SK-N-SH (cell line): ENCODE data around the gene COL28A1. TPM values are rescaled to one million over a fixed set of nuclear protein-coding genes. Genes with fewer than 3 reads are reported as not detected.
A peak's percentile ranks its signal among the peaks of the same experiment; 100 is the strongest.

ENCODE experiments used
- CTCF ChIA-PET: fragments of 300-600, 350-600 bp; formaldehyde crosslinking; extraction: SDS; loops from one replicate; lab custom pipeline; 2021; lab: Yijun Ruan, JAX
- POLR2A ChIA-PET: fragments of 350-600 bp; sonication (Branson Sonifier 250); formaldehyde crosslinking; extraction: SDS; loops from one replicate; lab custom pipeline; 2020; ENCODE audit warnings: antibody characterized with exemption, inconsistent platforms; lab: Yijun Ruan, JAX
- DNase-seq: peaks from one replicate; pipeline ENCODE4 v3.0.0; 2012
- H2AFZ ChIP-seq: fragments of 200-600 bp; sonication (generic); 2 replicates; pipeline ENCODE4 v1.8.1; 2016; ENCODE audit warnings: antibody characterized with exemption, mild to moderate bottlenecking, low read depth
- H3F3A ChIP-seq: fragments of 200-600 bp; sonication (generic); replicated peaks from 2 replicates; pipeline ENCODE3; 2016; ENCODE audit warnings: antibody characterized with exemption, mild to moderate bottlenecking; ENCODE audit not compliant: insufficient read depth
- H3K27ac ChIP-seq, 2 experiments: fragments of 200-500 bp in 1 of 2; fragments of 200-600 bp in 1 of 2; sonication (Bioruptor generic) in 1 of 2; sonication (generic), shearing (Covaris generic) in 1 of 2; 2 replicates each; pipeline versions ENCODE4 v1.5.1 to v1.6.1; 2014 to 2016; ENCODE audit warnings: low read depth in 2 of 2, inconsistent platforms in 1 of 2, low read length in 1 of 2, mild to moderate bottlenecking in 1 of 2, mixed read lengths in 1 of 2
- H3K27me3 ChIP-seq: fragments of 200-600 bp; sonication (generic), shearing (Covaris generic); 2 replicates; pipeline ENCODE4 v1.6.1; 2016; ENCODE audit warnings: mixed run types; ENCODE audit not compliant: insufficient read depth
- H3K36me3 ChIP-seq, 2 experiments: fragments of 200-500 bp in 1 of 2; fragments of 200-600 bp in 1 of 2; sonication (Bioruptor generic) in 1 of 2; sonication (generic) in 1 of 2; replicated peaks in 1 of 2; 2 replicates each; pipeline versions ENCODE3 to v1.5.1; 2014 to 2016; ENCODE audit warnings: low read length in 1 of 2, mild to moderate bottlenecking in 1 of 2; ENCODE audit not compliant: insufficient read depth in 2 of 2, control insufficient read depth in 1 of 2
- H3K4me1 ChIP-seq, 2 experiments: fragments of 200-500 bp in 1 of 2; fragments of 200-600 bp in 1 of 2; sonication (Bioruptor generic) in 1 of 2; sonication (generic), shearing (Covaris generic) in 1 of 2; 2 replicates each; pipeline versions ENCODE4 v1.5.1 to v1.6.1; 2014 to 2016; ENCODE audit warnings: low read depth in 1 of 2, low read length in 1 of 2, mixed run types in 1 of 2; ENCODE audit not compliant: insufficient read depth in 2 of 2, control insufficient read depth in 1 of 2
- H3K4me2 ChIP-seq: fragments of 200-600 bp; sonication (generic), shearing (Covaris generic); 2 replicates; pipeline ENCODE4 v1.6.1; 2017; ENCODE audit warnings: mixed run types
- H3K4me3 ChIP-seq, 2 experiments: fragments of 200-500 bp in 1 of 2; fragments of 200-600 bp in 1 of 2; sonication (Bioruptor generic) in 1 of 2; sonication (generic), shearing (Covaris generic) in 1 of 2; 2 replicates each; pipeline versions ENCODE4 v1.5.1 to v1.8.1; 2014 to 2016; ENCODE audit warnings: low read depth in 2 of 2, inconsistent platforms in 1 of 2, low read length in 1 of 2, mild to moderate bottlenecking in 1 of 2, mixed read lengths in 1 of 2, moderate library complexity in 1 of 2
- H3K79me2 ChIP-seq: fragments of 200-600 bp; sonication (generic); 2 replicates; pipeline ENCODE4 v1.8.1; 2017; ENCODE audit warnings: mild to moderate bottlenecking; ENCODE audit not compliant: insufficient read depth
- H3K9ac ChIP-seq: fragments of 200-600 bp; sonication (generic); 2 replicates; pipeline ENCODE4 v1.6.1; 2017; ENCODE audit warnings: mixed run types
- H3K9me2 ChIP-seq: fragments of 200-600 bp; sonication (generic); 2 replicates; pipeline ENCODE4 v1.6.1; 2017; ENCODE audit warnings: mixed run types
- H3K9me3 ChIP-seq: fragments of 200-600 bp; sonication (generic); 2 replicates; pipeline ENCODE4 v1.6.1; 2017; ENCODE audit warnings: mixed run types, mild to moderate bottlenecking, moderate library complexity
- H4K20me1 ChIP-seq: fragments of 200-600 bp; sonication (generic); 2 replicates; pipeline ENCODE4 v1.6.1; 2017; ENCODE audit warnings: mild to moderate bottlenecking, mixed run types; ENCODE audit not compliant: insufficient read depth
- CHD2 ChIP-seq: fragments of 150-350 bp; IDR thresholded peaks from 2 replicates; pipeline ENCODE4 v1.6.1; 2018; ENCODE audit warnings: low read length; ENCODE audit not compliant: partially characterized antibody
- EP300 ChIP-seq, 2 experiments: IDR thresholded peaks; 2 replicates each; pipeline versions ENCODE4 v1.4.0 to v1.6.1; 2012; ENCODE audit warnings: borderline replicate concordance in 1 of 2, low read depth in 1 of 2, low read length in 1 of 2
- EZH2phosphoT487 ChIP-seq: fragments of 200-600 bp; sonication (generic); IDR thresholded peaks from 2 replicates; pipeline ENCODE4 v1.6.1; 2017; ENCODE audit warnings: low read depth, mixed run types, mild to moderate bottlenecking, antibody characterized with exemption, moderate library complexity, borderline replicate concordance
- FOSL2 ChIP-seq: IDR thresholded peaks from 2 replicates; pipeline ENCODE4 v1.4.0; 2012; ENCODE audit warnings: low read depth, mild to moderate bottlenecking, moderate library complexity, borderline replicate concordance
- FOXM1 ChIP-seq: IDR thresholded peaks from 2 replicates; pipeline ENCODE4 v1.4.0; 2012; ENCODE audit warnings: low read depth, mild to moderate bottlenecking
- GABPA ChIP-seq: IDR thresholded peaks from 2 replicates; pipeline ENCODE4 v1.4.0; 2012; ENCODE audit warnings: low read depth, mild to moderate bottlenecking
- JUND ChIP-seq: IDR thresholded peaks from 2 replicates; pipeline ENCODE4 v1.4.0; 2012
- NFIC ChIP-seq: IDR thresholded peaks from 2 replicates; pipeline ENCODE4 v1.4.0; 2012; ENCODE audit warnings: borderline replicate concordance
- RCOR1 ChIP-seq: fragments of 150-350 bp; IDR thresholded peaks from 2 replicates; pipeline ENCODE4 v1.6.1; 2017; ENCODE audit warnings: antibody characterized with exemption, low read length
- RXRA ChIP-seq: IDR thresholded peaks from 2 replicates; pipeline ENCODE4 v1.4.0; 2012; ENCODE audit warnings: low read depth, mild to moderate bottlenecking, borderline replicate concordance
- SIN3A ChIP-seq: IDR thresholded peaks from 2 replicates; pipeline ENCODE4 v1.6.1; 2012; ENCODE audit warnings: low read depth, mild to moderate bottlenecking, low read length, moderate library complexity, borderline replicate concordance
- SMC3 ChIP-seq: IDR thresholded peaks from 2 replicates; pipeline ENCODE4 v1.6.1; 2012; ENCODE audit warnings: low read depth, low read length, improper control_type of control experiment
- TCF12 ChIP-seq: IDR thresholded peaks from 2 replicates; pipeline ENCODE4 v1.4.0; 2012
- TEAD4 ChIP-seq: IDR thresholded peaks from 2 replicates; pipeline ENCODE4 v1.4.0; 2012; ENCODE audit warnings: mild to moderate bottlenecking, borderline replicate concordance; ENCODE audit not compliant: insufficient read depth
- YY1 ChIP-seq: IDR thresholded peaks from 2 replicates; pipeline ENCODE4 v1.4.0; 2012; ENCODE audit warnings: low read depth, mild to moderate bottlenecking
- WGBS: methylation state at CpG from one replicate; pipeline ENCODE4 v1.1.6; 2017; ENCODE audit warnings: low lambda C conversion rate; 5-methylcytosine and 5-hydroxymethylcytosine counted together
- polyA plus RNA-seq, 3 experiments: library from polyadenylated mRNA; depleted of rRNA; stranded (reverse); fragments of >200 nt; gene quantifications; 2 replicates each; pipeline ENCODE4 v1.2.3, GENCODE V29; 2012
- TF ChIP-seq, protein P1 (sequence below): IDR thresholded peaks from 2 replicates; pipeline ENCODE4; 2012
- TF ChIP-seq, protein P2 (sequence below): IDR thresholded peaks from 2 replicates; pipeline ENCODE4 v1.6.1; 2012; ENCODE audit warnings: mild to moderate bottlenecking, low read depth, low read length, moderate library complexity
- TF ChIP-seq, protein P3 (sequence below): IDR thresholded peaks from 2 replicates; pipeline ENCODE4 v1.4.0; 2012; ENCODE audit warnings: low read depth
- TF ChIP-seq, protein P4 (sequence below): fragments of 200-600 bp; sonication (generic); IDR thresholded peaks from 2 replicates; pipeline ENCODE4 v1.6.1; 2017; ENCODE audit warnings: antibody characterized with exemption, mild to moderate bottlenecking, moderate library complexity

The COL28A1 gene
- polyA plus RNA-seq, 1 of the 3 experiments (the other 2 are of a cell fraction), result not detected

DNA sequence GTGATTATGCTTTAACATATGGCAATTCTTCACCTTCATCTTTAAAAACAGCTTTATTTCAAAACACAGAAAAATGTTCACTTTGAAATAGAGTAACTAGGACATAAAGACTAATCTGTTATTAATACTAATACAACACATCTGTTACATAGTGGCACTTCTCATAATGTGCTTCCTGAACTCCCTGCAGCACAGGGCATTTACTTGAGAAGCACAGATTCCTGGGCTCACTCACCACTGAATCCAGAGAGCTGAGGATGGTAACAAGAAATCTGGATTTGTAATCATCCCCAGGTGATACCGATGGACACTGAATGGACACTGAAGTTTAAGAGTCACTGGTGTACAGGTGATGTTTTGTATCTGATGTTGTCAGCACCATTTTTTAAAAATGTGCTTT is 96.1 kb downstream of the COL28A1 start:
- CTCF ChIA-PET, result interaction anchor here (1.0 to 3.2 kb wide), 5 partner anchors 10 to 336 kb away, joined by 3 to 29 read pairs (median 3); no protein-coding TSS in a partner anchor
- H3K4me1 ChIP-seq, result peaks cover 3 to 4% of the 10 kb centered on the region in 2 experiments; a peak in 3 of 4 replicates
- WGBS, result 91% methylated on average over 1 of the region's 1 CpG
- TF ChIP-seq FOXM1, result no peak
- TF ChIP-seq, protein P1, sequence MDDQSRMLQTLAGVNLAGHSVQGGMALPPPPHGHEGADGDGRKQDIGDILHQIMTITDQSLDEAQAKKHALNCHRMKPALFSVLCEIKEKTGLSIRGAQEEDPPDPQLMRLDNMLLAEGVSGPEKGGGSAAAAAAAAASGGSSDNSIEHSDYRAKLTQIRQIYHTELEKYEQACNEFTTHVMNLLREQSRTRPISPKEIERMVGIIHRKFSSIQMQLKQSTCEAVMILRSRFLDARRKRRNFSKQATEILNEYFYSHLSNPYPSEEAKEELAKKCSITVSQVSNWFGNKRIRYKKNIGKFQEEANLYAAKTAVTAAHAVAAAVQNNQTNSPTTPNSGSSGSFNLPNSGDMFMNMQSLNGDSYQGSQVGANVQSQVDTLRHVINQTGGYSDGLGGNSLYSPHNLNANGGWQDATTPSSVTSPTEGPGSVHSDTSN, result no peak
- no peaks in the 10 kb centered on the region for H3K27me3 ChIP-seq
- H3K9me2 ChIP-seq, result no peaks in the 10 kb centered on the region
- H3K9me3 ChIP-seq, result no peaks in the 10 kb centered on the region
- no peak for DNase-seq
- peaks cover 5% of the 10 kb centered on the region for H3F3A ChIP-seq
- peak overlapping the region; percentile 9; the same call in 1 of the 2 replicates for H3K9ac ChIP-seq
- no peak overlapping the region for H3K4me2 ChIP-seq
- H3K4me3 ChIP-seq, result no peak overlapping the region
- POLR2A ChIA-PET, result no interaction called here
- H3K36me3 ChIP-seq, result no peaks in the 10 kb centered on the region
- H3K27ac ChIP-seq, result peak overlapping the region in 1 of 2 experiments; percentile 86; a peak in 3 of 4 replicates
- H2AFZ ChIP-seq, result 0 out of 2 replicates have a peak overlapping the region, but pooled peaks have one; percentile 74
- no peaks in the 10 kb centered on the region for H3K79me2 ChIP-seq
- no peaks in the 10 kb centered on the region for H4K20me1 ChIP-seq

DNA sequence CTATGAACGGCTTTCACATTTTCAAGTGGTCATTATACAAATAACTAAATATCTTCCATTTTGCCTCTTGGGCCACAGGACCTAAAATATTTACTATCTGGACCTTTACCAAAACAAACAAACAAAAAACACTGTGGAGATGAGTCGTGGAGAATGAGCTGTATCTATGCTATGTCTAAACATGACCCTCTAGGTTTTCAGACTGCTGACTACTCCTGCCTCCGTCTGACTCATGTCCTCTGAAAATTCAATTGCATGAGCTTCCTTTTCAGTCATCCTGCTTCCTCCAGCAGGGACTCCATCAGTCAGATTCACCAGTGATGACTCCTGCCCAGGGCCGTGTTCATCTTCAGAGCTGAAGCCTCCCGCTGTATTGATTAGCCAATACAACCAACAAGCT is 96.8 kb downstream of the COL28A1 start:
- Histone ChIP-seq H3K36me3 (no peaks in the 10 kb centered on the region), H3K79me2 (no peaks in the 10 kb centered on the region), H3K27ac (peak overlapping the region; percentile 53 to 86), H3K27me3 (no peaks in the 10 kb centered on the region), H3K4me2 (peak overlapping the region; percentile 55), H3K9me3 (no peaks in the 10 kb centered on the region), H3K4me3 (no peak overlapping the region), H4K20me1 (no peaks in the 10 kb centered on the region), H2AFZ (peak overlapping the region; percentile 74; the same call in 1 of the 2 replicates), H3K9ac (peak overlapping the region; percentile 9; the same call in 1 of the 2 replicates), H3K4me1 (peaks cover 3 to 4% of the 10 kb centered on the region in 2 experiments; a peak in 3 of 4 replicates), H3F3A (peaks cover 5% of the 10 kb centered on the region), H3K9me2 (no peaks in the 10 kb centered on the region)
- CTCF ChIA-PET, result interaction anchor here (0.7 to 3.2 kb wide), 7 partner anchors 9 to 335 kb away, joined by 3 to 29 read pairs (median 3); no protein-coding TSS in a partner anchor
- DNase-seq, result no peak
- POLR2A ChIA-PET, result no interaction called here
- 24% methylated on average over 5 of the region's 5 CpGs for WGBS
- TF ChIP-seq SMC3 (no peak), JUND (peak; percentile 88), FOSL2 (peak; percentile 95), FOXM1 (no peak), EZH2phosphoT487 (no peak), TCF12 (peak; percentile 71), RXRA (peak; percentile 65; the same call in 1 of the 2 replicates), GABPA (0 out of 2 replicates have a peak, but pooled peaks have one; percentile 18), TEAD4 (0 out of 2 replicates have a peak, but pooled peaks have one; percentile 40), EP300 (IDR thresholded peaks at IDR 0.05; ENCODE audit: borderline replicate concordance in 1 of 2, low read depth in 1 of 2, low read length in 1 of 2) (peak in 1 of 2 experiments; percentile 74; a peak in 1 of 4 replicates), NFIC (peak; percentile 91), RCOR1 (no peak), YY1 (peak; percentile 49; the same call in 1 of the 2 replicates), SIN3A (peak; percentile 38; the same call in 1 of the 2 replicates), CHD2 (no peak)
- TF ChIP-seq, protein P2, sequence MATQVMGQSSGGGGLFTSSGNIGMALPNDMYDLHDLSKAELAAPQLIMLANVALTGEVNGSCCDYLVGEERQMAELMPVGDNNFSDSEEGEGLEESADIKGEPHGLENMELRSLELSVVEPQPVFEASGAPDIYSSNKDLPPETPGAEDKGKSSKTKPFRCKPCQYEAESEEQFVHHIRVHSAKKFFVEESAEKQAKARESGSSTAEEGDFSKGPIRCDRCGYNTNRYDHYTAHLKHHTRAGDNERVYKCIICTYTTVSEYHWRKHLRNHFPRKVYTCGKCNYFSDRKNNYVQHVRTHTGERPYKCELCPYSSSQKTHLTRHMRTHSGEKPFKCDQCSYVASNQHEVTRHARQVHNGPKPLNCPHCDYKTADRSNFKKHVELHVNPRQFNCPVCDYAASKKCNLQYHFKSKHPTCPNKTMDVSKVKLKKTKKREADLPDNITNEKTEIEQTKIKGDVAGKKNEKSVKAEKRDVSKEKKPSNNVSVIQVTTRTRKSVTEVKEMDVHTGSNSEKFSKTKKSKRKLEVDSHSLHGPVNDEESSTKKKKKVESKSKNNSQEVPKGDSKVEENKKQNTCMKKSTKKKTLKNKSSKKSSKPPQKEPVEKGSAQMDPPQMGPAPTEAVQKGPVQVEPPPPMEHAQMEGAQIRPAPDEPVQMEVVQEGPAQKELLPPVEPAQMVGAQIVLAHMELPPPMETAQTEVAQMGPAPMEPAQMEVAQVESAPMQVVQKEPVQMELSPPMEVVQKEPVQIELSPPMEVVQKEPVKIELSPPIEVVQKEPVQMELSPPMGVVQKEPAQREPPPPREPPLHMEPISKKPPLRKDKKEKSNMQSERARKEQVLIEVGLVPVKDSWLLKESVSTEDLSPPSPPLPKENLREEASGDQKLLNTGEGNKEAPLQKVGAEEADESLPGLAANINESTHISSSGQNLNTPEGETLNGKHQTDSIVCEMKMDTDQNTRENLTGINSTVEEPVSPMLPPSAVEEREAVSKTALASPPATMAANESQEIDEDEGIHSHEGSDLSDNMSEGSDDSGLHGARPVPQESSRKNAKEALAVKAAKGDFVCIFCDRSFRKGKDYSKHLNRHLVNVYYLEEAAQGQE, result no peak
- TF ChIP-seq, protein P1, result peak; percentile 87
- TF ChIP-seq, protein P3, sequence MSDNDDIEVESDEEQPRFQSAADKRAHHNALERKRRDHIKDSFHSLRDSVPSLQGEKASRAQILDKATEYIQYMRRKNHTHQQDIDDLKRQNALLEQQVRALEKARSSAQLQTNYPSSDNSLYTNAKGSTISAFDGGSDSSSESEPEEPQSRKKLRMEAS, result peak; percentile 72; the same call in 1 of the 2 replicates
- TF ChIP-seq, protein P4, sequence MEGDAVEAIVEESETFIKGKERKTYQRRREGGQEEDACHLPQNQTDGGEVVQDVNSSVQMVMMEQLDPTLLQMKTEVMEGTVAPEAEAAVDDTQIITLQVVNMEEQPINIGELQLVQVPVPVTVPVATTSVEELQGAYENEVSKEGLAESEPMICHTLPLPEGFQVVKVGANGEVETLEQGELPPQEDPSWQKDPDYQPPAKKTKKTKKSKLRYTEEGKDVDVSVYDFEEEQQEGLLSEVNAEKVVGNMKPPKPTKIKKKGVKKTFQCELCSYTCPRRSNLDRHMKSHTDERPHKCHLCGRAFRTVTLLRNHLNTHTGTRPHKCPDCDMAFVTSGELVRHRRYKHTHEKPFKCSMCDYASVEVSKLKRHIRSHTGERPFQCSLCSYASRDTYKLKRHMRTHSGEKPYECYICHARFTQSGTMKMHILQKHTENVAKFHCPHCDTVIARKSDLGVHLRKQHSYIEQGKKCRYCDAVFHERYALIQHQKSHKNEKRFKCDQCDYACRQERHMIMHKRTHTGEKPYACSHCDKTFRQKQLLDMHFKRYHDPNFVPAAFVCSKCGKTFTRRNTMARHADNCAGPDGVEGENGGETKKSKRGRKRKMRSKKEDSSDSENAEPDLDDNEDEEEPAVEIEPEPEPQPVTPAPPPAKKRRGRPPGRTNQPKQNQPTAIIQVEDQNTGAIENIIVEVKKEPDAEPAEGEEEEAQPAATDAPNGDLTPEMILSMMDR, result no peak
